Measurements from ENCODE around the gene HHEX.

DNA sequence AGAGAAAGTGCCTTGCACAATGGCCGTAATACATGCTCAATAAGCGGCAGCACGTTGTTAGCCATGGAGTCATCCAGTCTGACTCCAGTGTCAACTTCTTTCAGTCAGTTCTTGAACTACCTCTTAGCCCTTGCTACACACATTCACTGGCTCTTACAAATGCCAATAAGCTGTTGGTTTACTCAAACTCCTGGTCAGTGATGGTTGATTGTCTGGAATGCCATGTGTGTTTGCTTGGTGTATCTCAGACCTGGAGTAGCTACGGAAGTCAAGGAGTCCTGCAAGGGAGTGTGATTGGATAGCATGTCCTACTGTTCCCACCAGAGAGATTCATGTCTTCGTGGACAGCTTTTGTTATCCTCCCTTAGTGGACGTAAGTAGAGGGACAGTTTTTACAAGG is 37.4 kb downstream of the HHEX start:
- TF ChIP-seq POLR2AphosphoS5 (IDR thresholded peaks at IDR 0.05), result no peak
- TF ChIP-seq, protein P1, sequence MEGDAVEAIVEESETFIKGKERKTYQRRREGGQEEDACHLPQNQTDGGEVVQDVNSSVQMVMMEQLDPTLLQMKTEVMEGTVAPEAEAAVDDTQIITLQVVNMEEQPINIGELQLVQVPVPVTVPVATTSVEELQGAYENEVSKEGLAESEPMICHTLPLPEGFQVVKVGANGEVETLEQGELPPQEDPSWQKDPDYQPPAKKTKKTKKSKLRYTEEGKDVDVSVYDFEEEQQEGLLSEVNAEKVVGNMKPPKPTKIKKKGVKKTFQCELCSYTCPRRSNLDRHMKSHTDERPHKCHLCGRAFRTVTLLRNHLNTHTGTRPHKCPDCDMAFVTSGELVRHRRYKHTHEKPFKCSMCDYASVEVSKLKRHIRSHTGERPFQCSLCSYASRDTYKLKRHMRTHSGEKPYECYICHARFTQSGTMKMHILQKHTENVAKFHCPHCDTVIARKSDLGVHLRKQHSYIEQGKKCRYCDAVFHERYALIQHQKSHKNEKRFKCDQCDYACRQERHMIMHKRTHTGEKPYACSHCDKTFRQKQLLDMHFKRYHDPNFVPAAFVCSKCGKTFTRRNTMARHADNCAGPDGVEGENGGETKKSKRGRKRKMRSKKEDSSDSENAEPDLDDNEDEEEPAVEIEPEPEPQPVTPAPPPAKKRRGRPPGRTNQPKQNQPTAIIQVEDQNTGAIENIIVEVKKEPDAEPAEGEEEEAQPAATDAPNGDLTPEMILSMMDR (IDR thresholded peaks at IDR 0.05 in 8 of 11, conservative IDR thresholded peaks at IDR 0.05 in 3 of 11), result no peak
- TF ChIP-seq POLR2A (IDR thresholded peaks at IDR 0.05), result no peak

Measured in spleen (tissue), 7 donors.